Measurements from ENCODE around the gene PTPRA.

DNA sequence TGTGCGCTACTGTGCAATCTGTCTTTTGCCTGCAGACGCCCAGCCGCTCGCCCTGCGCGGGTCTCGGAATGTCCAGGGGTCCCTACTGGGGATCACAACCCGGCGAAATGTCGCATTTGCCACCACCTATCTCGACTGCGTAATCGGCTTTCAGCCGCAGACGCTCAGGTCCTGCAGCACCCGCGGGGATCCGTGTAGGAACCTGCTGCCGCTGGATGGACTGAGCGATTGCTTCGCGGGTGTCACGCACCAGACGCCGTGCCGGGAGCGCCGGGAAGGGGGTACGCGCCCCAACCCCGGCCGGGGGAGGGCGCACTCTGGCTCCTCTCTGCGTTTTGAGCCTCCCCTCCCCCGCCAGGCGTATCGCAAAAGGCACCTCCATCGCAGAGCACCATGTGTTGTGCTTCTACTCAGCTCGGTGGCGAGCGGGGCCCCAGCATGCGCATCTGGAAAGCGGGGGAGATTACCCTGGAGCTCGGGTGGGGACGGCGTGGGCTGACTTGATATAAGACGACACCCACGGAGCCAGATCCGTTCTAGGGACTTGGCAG is 747 bp upstream of the PTPRA start:
- no peak for TF ChIP-seq CTCF (IDR thresholded peaks at IDR 0.05; ENCODE audit: insufficient read depth, low read depth, low read length)
- no peak for TF ChIP-seq EZH2 (IDR thresholded peaks at IDR 0.05; ENCODE audit: insufficient read depth, low read length)

Measured in astrocyte (in vitro differentiated cells and primary cell).